AG10803 (cell line): Measurements from ENCODE around the gene KCTD17.

ENCODE experiments used
- DNase-seq: peaks from one replicate; pipeline ENCODE4 v3.0.0; 2010; ENCODE audit warnings: low read depth
- H3K4me3 ChIP-seq: 2 replicates; pipeline ENCODE4 v1.5.1; 2011; ENCODE audit warnings: mild to moderate bottlenecking, low read length, control low read depth
- TF ChIP-seq, protein P1 (sequence below): conservative IDR thresholded peaks from 2 replicates; pipeline ENCODE4 v1.5.1; 2011; ENCODE audit warnings: mild to moderate bottlenecking, low read length, control low read depth, inconsistent platforms

The KCTD17 gene

DNA sequence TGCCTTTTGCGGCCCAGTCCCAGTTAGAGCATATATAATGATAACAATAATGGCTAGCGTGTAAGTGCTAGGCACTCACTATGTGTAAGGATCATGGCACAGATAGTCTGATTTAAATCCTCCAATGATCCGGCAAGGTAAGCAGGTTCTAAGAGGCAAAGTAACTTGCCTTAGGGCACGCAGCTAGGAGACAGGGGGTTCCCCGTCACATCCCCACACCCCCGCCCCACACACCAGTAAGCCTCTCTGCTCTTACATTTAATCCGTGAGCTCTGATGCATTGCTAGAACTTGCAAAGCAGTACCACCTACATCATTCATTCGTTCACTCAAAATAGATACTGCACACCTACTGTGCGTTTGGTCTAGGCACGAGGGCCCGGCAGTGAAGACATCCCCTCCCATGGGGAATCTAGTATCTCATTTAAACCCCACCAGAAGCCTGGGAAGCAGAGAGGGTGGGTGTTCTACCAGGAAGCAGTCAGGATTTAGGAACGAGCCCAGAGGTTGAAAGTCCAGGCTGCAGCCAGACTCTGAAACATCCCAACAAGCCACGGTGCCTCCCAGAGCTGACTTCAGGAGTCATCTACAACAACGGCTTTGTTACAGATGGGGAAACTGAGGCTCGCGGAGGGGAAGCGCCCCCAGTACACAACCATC is 37.3 kb downstream of the KCTD17 start:
- DNase-seq = no peak
- no peak overlapping the region for H3K4me3 ChIP-seq
- TF ChIP-seq, protein P1, sequence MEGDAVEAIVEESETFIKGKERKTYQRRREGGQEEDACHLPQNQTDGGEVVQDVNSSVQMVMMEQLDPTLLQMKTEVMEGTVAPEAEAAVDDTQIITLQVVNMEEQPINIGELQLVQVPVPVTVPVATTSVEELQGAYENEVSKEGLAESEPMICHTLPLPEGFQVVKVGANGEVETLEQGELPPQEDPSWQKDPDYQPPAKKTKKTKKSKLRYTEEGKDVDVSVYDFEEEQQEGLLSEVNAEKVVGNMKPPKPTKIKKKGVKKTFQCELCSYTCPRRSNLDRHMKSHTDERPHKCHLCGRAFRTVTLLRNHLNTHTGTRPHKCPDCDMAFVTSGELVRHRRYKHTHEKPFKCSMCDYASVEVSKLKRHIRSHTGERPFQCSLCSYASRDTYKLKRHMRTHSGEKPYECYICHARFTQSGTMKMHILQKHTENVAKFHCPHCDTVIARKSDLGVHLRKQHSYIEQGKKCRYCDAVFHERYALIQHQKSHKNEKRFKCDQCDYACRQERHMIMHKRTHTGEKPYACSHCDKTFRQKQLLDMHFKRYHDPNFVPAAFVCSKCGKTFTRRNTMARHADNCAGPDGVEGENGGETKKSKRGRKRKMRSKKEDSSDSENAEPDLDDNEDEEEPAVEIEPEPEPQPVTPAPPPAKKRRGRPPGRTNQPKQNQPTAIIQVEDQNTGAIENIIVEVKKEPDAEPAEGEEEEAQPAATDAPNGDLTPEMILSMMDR = no peak

DNA sequence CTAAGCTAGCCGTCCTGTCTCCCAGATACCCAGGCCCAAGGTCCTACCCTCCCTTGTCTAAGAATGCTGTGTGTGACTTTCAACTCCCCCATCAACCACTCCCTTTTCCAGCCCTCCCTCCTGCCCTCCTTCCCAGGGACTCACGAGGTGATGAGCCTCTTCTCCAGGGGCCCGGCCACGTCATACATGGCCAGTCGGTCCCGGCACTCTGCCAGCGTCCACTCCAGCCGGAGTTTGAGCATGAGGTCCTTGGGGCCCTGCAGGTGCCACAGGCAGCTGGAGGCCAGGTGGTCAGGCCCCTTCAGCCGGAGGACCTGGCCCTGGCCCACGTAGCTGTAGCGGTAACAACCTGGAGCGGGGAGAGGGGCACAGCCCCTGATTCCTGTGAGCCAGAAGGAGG is 37.9 kb downstream of the KCTD17 start:
- TF ChIP-seq, protein P1 = no peak
- no peak for DNase-seq
- no peak overlapping the region for H3K4me3 ChIP-seq

DNA sequence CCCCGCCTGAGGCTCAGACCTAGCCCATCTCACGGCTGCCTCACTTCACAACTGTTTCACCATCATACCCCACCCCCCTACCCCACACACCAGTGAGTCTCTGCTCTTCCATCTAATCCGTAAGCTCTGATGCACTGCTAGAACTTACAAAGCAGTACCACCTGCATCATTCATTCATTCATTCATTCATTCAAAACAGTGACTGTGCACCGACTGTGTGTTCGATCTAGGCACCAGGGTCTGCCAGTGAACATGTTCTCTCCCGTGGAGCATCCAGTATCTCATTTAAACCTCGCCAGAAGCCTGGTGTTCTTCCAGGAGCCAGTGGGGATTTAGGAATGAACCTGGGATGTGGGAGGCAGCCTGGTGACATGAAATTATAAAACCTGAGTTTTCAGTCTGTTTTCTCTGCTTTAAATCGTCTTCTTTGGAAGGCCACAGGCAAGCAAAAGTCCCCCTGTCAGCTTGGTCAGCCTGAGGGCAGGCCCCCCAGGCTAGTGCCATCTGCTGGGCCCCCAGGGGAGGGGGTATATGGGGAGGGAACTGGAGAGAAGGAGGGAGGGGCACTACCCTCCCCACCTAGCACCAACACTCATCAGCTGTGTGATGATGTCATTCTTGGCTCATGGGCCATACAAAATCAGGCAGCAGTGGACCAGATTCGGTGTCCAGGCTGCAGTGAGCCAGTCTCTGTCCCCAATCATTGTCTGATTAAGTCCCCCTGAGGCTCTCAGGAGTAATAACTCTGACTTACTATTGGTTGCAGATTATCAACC is 39.6 kb downstream of the KCTD17 start:
- no peak overlapping the region for H3K4me3 ChIP-seq
- TF ChIP-seq, protein P1 = no peak
- DNase-seq = no peak

DNA sequence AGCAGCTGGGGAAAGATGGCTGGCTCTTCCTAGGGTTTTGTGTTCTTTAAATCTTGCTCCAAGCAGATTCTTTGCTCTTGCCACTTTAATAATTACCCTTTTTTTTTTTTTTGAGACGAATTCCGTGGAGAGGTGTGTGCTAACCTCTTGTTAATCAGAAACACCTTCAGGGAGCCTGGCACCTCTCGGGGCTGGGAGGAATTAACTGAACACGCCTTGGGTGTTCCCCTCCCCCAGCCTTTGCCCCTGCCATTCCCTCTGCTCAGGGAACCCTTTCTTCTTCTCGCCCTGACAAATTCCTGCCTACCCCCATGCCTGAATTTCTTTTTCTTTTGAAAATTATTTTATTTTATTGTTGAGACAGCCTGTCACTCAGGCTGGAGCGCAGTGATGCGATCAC is 40.5 kb downstream of the KCTD17 start:
- no peak for DNase-seq
- TF ChIP-seq, protein P1 = no peak
- H3K4me3 ChIP-seq = no peak overlapping the region

DNA sequence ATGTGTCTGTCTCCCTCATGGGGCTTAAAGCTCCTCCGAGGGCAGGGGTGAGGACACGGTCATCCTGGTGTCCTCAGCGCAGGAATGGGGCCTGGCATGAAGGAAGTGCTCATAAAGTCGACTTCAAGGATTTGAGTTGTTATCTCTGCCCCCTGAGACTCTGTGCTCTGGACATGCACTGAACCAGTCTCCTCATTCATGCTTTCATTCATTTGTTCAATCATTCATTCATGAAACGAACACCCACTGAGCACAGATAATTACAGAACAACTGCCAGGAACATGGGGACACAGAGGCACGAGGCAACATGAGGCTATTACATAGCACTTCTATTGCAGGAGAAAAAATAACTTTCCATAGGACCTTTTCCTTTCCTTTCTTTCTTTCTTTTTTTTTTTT is 41.5 kb downstream of the KCTD17 start:
- TF ChIP-seq, protein P1 = no peak
- H3K4me3 ChIP-seq = no peak overlapping the region
- no peak for DNase-seq

DNA sequence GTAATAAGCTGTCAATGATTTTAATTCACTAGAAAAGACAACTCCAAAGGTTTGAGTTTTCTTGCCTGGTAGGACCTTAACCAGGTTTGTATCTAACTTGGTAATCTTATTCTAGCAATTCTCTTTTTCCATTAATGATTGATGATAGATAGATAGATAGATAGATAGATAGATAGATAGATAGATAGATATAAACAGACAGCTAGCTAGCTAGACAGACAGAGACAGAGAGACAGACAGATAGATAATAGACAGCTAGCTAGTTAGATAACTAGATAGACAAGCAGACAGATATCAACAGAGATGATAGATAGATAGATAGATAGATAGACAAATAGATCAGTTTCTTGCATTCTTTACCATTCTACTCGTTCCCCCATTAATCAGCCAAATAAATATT is 42.7 kb downstream of the KCTD17 start:
- DNase-seq = no peak
- no peak overlapping the region for H3K4me3 ChIP-seq
- TF ChIP-seq, protein P1 = no peak

DNA sequence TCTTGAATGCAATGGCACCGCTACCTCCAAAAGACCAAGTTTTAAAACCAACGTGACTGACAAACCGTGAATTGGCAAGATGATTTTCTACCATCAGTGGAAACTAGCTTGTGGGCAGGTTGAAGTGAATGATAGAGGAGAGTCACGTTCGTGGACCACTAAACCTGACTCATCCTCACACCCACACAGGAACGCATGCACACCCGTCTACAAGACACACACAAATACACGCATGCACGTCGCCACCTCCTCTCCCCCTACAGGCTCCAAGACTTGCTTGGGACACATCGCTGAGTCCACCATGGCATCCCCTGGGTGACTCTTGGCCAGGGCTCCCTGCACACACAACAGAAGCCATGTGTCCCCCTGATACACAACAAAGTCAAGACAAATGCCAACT is 43.6 kb downstream of the KCTD17 start:
- DNase-seq = no peak
- H3K4me3 ChIP-seq = no peak overlapping the region
- TF ChIP-seq, protein P1 = no peak
